SK-N-SH treated with all-trans-retinoic acid at 6 μM for 48 hours (cell line): ENCODE data around the gene CBFB.

Experiments used
- ATAC-seq: fragments of 200-7000 bp; cut with Tn5 transposase; 3 replicates; pipeline ENCODE4 v1.9.1; 2020; ENCODE audit warnings: mild to moderate bottlenecking, moderate library complexity
- BACH2 ChIP-seq: fragments of 250-450 bp; sonication (Bioruptor Pico); IDR thresholded peaks from 2 replicates; pipeline ENCODE4 v1.9.0; 2021; ENCODE audit warnings: mild to moderate bottlenecking, borderline replicate concordance
- CSDC2 ChIP-seq: fragments of 250-450 bp; sonication (Bioruptor Pico); IDR thresholded peaks from 2 replicates; pipeline ENCODE4 v1.5.0; 2020; ENCODE audit warnings: mild to moderate bottlenecking, moderate library complexity
- ESRRG ChIP-seq: fragments of 250-450 bp; sonication (Bioruptor Pico); IDR thresholded peaks from 2 replicates; pipeline ENCODE4 v1.6.1; 2021; ENCODE audit warnings: mild to moderate bottlenecking
- GLIS3 ChIP-seq: fragments of 250-450 bp; sonication (Bioruptor Pico); IDR thresholded peaks from 2 replicates; pipeline ENCODE4 v1.5.0; 2020; ENCODE audit warnings: mild to moderate bottlenecking, moderate library complexity
- ISL1 ChIP-seq: fragments of 250-450 bp; sonication (Bioruptor Pico); IDR thresholded peaks from 2 replicates; pipeline ENCODE4 v2.1.2; 2022; ENCODE audit warnings: mild to moderate bottlenecking, moderate library complexity
- OSR1 ChIP-seq: fragments of 250-450 bp; sonication (Bioruptor Pico); IDR thresholded peaks from 2 replicates; pipeline ENCODE4 v1.8.0; 2022; ENCODE audit warnings: moderate library complexity, mild to moderate bottlenecking, inconsistent platforms
- RARB ChIP-seq: fragments of 250-450 bp; sonication (Bioruptor Pico); IDR thresholded peaks from 2 replicates; pipeline ENCODE4 v1.8.0; 2021; ENCODE audit warnings: mild to moderate bottlenecking, moderate library complexity
- SNAI2 ChIP-seq: fragments of 250-450 bp; sonication (Bioruptor Pico); IDR thresholded peaks from 2 replicates; pipeline ENCODE4 v1.5.0; 2020; ENCODE audit warnings: mild to moderate bottlenecking, moderate library complexity
- TCF4 ChIP-seq: fragments of 250-450 bp; sonication (Bioruptor Pico); IDR thresholded peaks from 2 replicates; pipeline ENCODE4 v1.8.0; 2021; ENCODE audit warnings: mild to moderate bottlenecking, moderate library complexity, borderline replicate concordance
- TOX ChIP-seq: fragments of 250-450 bp; sonication (Bioruptor Pico); IDR thresholded peaks from 2 replicates; pipeline ENCODE4 v1.8.0; 2021; ENCODE audit warnings: mild to moderate bottlenecking, moderate library complexity, borderline replicate concordance
- ZC3H10 ChIP-seq: fragments of 250-450 bp; sonication (Bioruptor Pico); IDR thresholded peaks from 2 replicates; pipeline ENCODE4 v1.5.1; 2021; ENCODE audit warnings: mild to moderate bottlenecking, moderate library complexity
- ZFP3 ChIP-seq: fragments of 250-450 bp; sonication (Bioruptor Pico); IDR thresholded peaks from 2 replicates; pipeline ENCODE4 v1.5.0; 2020; ENCODE audit warnings: mild to moderate bottlenecking, moderate library complexity
- TF ChIP-seq, protein P1 (sequence below): fragments of 250-450 bp; sonication (Bioruptor Pico); IDR thresholded peaks from 2 replicates; pipeline ENCODE4 v1.8.0; 2021; ENCODE audit warnings: low read depth, mild to moderate bottlenecking, moderate library complexity, borderline replicate concordance
- TF ChIP-seq, protein P2 (sequence below): fragments of 250-450 bp; sonication (Bioruptor Pico); IDR thresholded peaks from 2 replicates; pipeline ENCODE4 v1.8.0; 2020; ENCODE audit warnings: mild to moderate bottlenecking, moderate library complexity, borderline replicate concordance
- TF ChIP-seq, protein P3 (sequence below): fragments of 250-450 bp; sonication (Bioruptor Pico); IDR thresholded peaks from 2 replicates; pipeline ENCODE4 v1.5.0; 2020; ENCODE audit warnings: mild to moderate bottlenecking, moderate library complexity
- TF ChIP-seq, protein P4 (sequence below): fragments of 250-450 bp; sonication (Bioruptor Pico); IDR thresholded peaks from 2 replicates; pipeline ENCODE4 v1.5.1; 2020; ENCODE audit warnings: low read depth, mild to moderate bottlenecking, moderate library complexity

Gene CBFB

DNA sequence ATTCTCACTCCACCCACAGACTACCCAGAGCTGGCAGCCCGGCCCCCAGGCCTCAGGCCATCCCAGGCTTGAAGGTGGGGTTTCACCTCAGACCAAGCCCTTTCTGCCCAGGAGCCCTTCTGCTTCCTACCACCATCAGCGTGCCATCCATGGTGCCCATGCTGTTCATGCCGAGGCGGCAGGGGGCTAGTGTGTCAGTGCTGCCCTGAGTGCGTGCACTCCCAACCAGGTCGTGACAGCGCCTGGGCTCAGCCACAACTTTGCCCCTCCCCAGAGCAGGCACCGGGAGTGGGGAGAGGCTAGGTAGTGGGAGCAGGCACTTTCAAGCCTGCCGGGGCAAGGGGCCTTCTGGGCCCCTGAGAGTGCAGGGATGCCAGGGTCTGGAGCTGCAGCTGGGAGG lies 113.4 kb downstream of the CBFB start:
- ATAC-seq, result no peak
- TF ChIP-seq RARB (CRISPR knock-in tag) (no peak), TOX (CRISPR knock-in tag) (no peak), ISL1 (CRISPR knock-in tag) (no peak), CSDC2 (no peak), BACH2 (no peak), ZC3H10 (no peak), OSR1 (CRISPR knock-in tag) (no peak), ZFP3 (CRISPR knock-in tag) (no peak), TCF4 (CRISPR knock-in tag) (no peak), ESRRG (no peak)
- TF ChIP-seq, protein P1, sequence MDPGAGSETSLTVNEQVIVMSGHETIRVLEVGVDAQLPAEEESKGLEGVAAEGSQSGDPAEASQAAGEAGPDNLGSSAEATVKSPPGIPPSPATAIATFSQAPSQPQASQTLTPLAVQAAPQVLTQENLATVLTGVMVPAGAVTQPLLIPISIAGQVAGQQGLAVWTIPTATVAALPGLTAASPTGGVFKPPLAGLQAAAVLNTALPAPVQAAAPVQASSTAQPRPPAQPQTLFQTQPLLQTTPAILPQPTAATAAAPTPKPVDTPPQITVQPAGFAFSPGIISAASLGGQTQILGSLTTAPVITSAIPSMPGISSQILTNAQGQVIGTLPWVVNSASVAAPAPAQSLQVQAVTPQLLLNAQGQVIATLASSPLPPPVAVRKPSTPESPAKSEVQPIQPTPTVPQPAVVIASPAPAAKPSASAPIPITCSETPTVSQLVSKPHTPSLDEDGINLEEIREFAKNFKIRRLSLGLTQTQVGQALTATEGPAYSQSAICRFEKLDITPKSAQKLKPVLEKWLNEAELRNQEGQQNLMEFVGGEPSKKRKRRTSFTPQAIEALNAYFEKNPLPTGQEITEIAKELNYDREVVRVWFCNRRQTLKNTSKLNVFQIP (CRISPR knock-in tag), result no peak
- TF ChIP-seq, protein P2, sequence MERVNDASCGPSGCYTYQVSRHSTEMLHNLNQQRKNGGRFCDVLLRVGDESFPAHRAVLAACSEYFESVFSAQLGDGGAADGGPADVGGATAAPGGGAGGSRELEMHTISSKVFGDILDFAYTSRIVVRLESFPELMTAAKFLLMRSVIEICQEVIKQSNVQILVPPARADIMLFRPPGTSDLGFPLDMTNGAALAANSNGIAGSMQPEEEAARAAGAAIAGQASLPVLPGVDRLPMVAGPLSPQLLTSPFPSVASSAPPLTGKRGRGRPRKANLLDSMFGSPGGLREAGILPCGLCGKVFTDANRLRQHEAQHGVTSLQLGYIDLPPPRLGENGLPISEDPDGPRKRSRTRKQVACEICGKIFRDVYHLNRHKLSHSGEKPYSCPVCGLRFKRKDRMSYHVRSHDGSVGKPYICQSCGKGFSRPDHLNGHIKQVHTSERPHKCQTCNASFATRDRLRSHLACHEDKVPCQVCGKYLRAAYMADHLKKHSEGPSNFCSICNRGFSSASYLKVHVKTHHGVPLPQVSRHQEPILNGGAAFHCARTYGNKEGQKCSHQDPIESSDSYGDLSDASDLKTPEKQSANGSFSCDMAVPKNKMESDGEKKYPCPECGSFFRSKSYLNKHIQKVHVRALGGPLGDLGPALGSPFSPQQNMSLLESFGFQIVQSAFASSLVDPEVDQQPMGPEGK (CRISPR knock-in tag), result no peak
- TF ChIP-seq, protein P3, sequence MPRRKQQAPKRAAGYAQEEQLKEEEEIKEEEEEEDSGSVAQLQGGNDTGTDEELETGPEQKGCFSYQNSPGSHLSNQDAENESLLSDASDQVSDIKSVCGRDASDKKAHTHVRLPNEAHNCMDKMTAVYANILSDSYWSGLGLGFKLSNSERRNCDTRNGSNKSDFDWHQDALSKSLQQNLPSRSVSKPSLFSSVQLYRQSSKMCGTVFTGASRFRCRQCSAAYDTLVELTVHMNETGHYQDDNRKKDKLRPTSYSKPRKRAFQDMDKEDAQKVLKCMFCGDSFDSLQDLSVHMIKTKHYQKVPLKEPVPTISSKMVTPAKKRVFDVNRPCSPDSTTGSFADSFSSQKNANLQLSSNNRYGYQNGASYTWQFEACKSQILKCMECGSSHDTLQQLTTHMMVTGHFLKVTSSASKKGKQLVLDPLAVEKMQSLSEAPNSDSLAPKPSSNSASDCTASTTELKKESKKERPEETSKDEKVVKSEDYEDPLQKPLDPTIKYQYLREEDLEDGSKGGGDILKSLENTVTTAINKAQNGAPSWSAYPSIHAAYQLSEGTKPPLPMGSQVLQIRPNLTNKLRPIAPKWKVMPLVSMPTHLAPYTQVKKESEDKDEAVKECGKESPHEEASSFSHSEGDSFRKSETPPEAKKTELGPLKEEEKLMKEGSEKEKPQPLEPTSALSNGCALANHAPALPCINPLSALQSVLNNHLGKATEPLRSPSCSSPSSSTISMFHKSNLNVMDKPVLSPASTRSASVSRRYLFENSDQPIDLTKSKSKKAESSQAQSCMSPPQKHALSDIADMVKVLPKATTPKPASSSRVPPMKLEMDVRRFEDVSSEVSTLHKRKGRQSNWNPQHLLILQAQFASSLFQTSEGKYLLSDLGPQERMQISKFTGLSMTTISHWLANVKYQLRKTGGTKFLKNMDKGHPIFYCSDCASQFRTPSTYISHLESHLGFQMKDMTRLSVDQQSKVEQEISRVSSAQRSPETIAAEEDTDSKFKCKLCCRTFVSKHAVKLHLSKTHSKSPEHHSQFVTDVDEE (CRISPR knock-in tag), result no peak
- TF ChIP-seq, protein P4, sequence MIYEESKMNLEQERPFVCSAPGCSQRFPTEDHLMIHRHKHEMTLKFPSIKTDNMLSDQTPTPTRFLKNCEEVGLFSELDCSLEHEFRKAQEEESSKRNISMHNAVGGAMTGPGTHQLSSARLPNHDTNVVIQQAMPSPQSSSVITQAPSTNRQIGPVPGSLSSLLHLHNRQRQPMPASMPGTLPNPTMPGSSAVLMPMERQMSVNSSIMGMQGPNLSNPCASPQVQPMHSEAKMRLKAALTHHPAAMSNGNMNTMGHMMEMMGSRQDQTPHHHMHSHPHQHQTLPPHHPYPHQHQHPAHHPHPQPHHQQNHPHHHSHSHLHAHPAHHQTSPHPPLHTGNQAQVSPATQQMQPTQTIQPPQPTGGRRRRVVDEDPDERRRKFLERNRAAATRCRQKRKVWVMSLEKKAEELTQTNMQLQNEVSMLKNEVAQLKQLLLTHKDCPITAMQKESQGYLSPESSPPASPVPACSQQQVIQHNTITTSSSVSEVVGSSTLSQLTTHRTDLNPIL (CRISPR knock-in tag), result no peak

DNA sequence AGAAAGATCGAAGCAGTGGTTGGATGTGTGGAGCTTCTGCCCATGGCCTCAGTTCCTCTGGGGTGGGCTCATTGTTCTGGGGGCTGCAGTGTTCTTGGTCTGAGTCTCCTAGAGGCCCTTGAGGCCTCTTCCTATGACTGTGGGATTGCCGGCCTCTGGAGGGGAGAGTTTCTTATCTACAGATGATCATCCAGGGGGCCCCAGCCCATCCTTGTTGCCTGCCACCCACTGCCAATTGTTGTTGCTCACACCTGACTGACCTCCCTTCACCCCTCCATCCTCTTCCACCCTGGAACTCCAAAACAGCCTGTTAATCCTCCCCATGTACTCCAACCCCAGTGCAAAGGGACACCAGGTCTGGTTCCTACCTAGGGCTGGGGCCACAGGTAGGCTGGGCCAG lies 116.0 kb downstream of the CBFB start:
- TF ChIP-seq, protein P2 (CRISPR knock-in tag), result no peak
- TF ChIP-seq, all 23 proteins: peak for 0
- no peak for ATAC-seq

DNA sequence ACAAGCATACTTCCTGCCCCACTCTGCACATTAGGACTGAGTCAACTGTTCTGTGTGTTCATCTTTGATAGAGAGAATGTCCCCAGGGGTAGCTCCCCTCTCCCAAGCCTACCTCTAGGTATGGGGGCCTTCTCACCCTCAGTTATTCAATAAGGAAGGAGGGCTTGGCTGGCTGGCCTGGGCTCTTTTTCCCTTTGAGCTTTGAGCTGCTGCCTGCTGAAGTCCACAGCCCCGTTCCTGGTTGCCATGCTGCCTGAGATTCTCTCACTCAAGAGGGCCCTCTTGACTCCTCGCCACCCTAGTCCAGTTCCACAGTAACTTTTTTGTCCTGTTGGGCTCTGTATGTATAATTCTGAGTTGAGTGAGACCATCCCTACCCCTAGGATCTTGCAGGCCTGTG lies 116.8 kb downstream of the CBFB start:
- TF ChIP-seq SNAI2 (no peak), GLIS3 (CRISPR knock-in tag) (no peak)
- ATAC-seq, result no peak

DNA sequence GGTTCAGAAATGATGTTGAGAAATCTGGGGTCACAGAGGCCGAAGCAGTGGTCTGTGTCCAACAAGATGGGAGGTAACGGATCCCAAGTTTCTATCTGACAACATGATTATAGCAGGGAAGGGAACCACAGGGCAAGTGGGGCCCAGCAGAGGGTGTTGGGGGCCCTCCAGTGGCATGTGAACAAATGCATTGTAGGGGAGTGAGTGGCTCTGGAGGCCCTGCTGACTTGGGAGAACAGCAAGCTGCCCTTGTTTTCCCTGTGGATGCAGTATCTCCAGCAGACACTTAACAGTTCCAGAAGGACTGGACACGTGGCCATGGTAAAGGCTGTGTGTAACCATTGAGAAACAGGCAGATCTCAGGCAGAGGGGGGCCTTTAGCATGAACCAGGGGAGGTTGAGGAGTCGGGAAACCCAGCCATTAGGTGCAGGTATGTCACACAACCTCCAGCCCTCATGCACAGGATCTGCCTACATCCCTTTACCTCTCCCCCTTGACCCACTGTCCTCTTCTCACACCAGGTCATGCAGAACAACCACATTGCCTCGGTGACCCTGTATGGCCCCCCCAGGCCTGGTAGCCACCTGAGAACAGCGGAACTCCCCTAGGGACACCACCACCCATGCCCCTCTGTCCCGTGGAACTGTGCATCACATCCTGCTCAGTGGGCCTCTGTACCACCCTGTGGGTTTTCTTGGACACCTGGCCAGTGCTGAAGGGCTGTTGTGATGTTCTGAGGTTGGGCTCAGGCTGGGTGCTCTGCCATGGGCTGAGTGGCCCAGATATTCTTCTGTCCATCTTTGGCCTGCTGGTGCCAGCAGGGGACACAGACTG lies 117.8 kb downstream of the CBFB start:
- TF ChIP-seq RARB (CRISPR knock-in tag), result no peak
- TF ChIP-seq ZFP3 (CRISPR knock-in tag), result no peak
- TF ChIP-seq, all 23 proteins: peak for 0
- no peak for ATAC-seq
